B cell (primary cell): ENCODE measurements around the gene CLVS2. TPM values are rescaled to one million over a fixed set of nuclear protein-coding genes. Genes with fewer than 3 reads are reported as not detected.

Experiments used
- ATAC-seq: fragments of 200-7000 bp; cut with Tn5 transposase; one replicate; pipeline ENCODE4 v1.10.0; 2021; ENCODE audit warnings: low read depth, mild to moderate bottlenecking, moderate number of reproducible peaks, moderate library complexity
- CTCF ChIA-PET: fragments of 350-600 bp; sonication (Branson Sonifier 250); formaldehyde crosslinking; loops from one replicate; lab custom pipeline; 2021; ENCODE audit warnings: antibody characterized with exemption, inconsistent platforms; lab: Charles Lee
- POLR2A ChIA-PET: fragments of 350-600 bp; sonication (Branson Sonifier 250); formaldehyde crosslinking; loops from one replicate; lab custom pipeline; 2021; ENCODE audit warnings: antibody characterized with exemption; lab: Charles Lee
- DNase-seq: peaks from one replicate; pipeline ENCODE4 v3.0.0; 2013
- H2AFZ ChIP-seq: 2 replicates; pipeline ENCODE4 v1.6.1; 2012; ENCODE audit warnings: mild to moderate bottlenecking, low read depth, low read length; ENCODE audit not compliant: insufficient read depth, poor library complexity, severe bottlenecking
- H3K27ac ChIP-seq, 2 donors: 1 replicate in 1 of 2; 2 replicates in 1 of 2; pipeline ENCODE4 v1.5.1; 2012 to 2013; ENCODE audit warnings: low read length in 2 of 2, mild to moderate bottlenecking in 2 of 2, moderate library complexity in 1 of 2
- H3K27me3 ChIP-seq, 4 experiments: fragments of 200-600 bp in 1 of 4; sonication (generic) in 1 of 4; replicated peaks in 1 of 4; 1 replicate in 2 of 4; 2 replicates in 2 of 4; pipeline versions ENCODE4 v1.6.1 to v1.7.0; 2013 to 2016; ENCODE audit warnings: low read length in 3 of 4, mild to moderate bottlenecking in 2 of 4, mixed read lengths in 1 of 4, moderate library complexity in 1 of 4; ENCODE audit not compliant: insufficient read depth in 4 of 4, control insufficient read depth in 3 of 4; ENCODE audit errors: control extremely low read depth in 1 of 4
- H3K36me3 ChIP-seq, 2 experiments: replicated peaks in 1 of 2; 1 replicate in 1 of 2; 2 replicates in 1 of 2; pipeline versions ENCODE4 v1.6.1 to v1.7.1; 2013; ENCODE audit warnings: low read length in 1 of 2; ENCODE audit not compliant: insufficient read depth in 2 of 2, control insufficient read depth in 1 of 2; ENCODE audit errors: control extremely low read depth in 1 of 2, extremely low read depth in 1 of 2
- H3K4me1 ChIP-seq, 2 donors: fragments of 200-600 bp in 1 of 2; sonication (generic) in 1 of 2; 1 replicate in 1 of 2; 2 replicates in 1 of 2; pipeline versions ENCODE4 v1.5.1 to v1.6.1; 2013 to 2017; ENCODE audit warnings: low read length in 2 of 2; ENCODE audit not compliant: control insufficient read depth in 2 of 2, insufficient read depth in 2 of 2
- H3K4me2 ChIP-seq: replicated peaks from 2 replicates; pipeline ENCODE3; 2012; ENCODE audit warnings: mild to moderate bottlenecking, low read depth, low read length; ENCODE audit not compliant: poor library complexity, severe bottlenecking
- H3K4me3 ChIP-seq, 5 experiments: fragments of 200-600 bp in 1 of 5; sonication (generic) in 1 of 5; 1 replicate in 3 of 5; 2 replicates in 2 of 5; pipeline versions ENCODE4 v1.5.1 to v1.7.0; 2011 to 2016; ENCODE audit warnings: low read length in 4 of 5, mild to moderate bottlenecking in 4 of 5, low read depth in 2 of 5, control low read depth in 1 of 5, moderate library complexity in 1 of 5; ENCODE audit not compliant: insufficient read depth in 1 of 5; ENCODE audit errors: control extremely low read depth in 1 of 5, extremely low read depth in 1 of 5
- H3K79me2 ChIP-seq: fragments of 200-600 bp; sonication (generic); one replicate; pipeline ENCODE4 v1.6.0; 2016; ENCODE audit warnings: low read length; ENCODE audit not compliant: control insufficient read depth, insufficient read depth
- H3K9ac ChIP-seq: fragments of 200-600 bp; sonication (generic); 2 replicates; pipeline ENCODE4 v1.6.1; 2017; ENCODE audit warnings: mild to moderate bottlenecking, low read length, moderate library complexity
- H3K9me3 ChIP-seq, 3 donors: one replicate each; pipeline versions ENCODE4 v1.6.1 to v1.7.1; 2013; ENCODE audit warnings: low read length in 2 of 3; ENCODE audit not compliant: control insufficient read depth in 2 of 3, insufficient read depth in 1 of 3; ENCODE audit errors: control extremely low read depth in 1 of 3
- H4K20me1 ChIP-seq: 2 replicates; pipeline ENCODE4 v1.6.0; 2012; ENCODE audit warnings: mild to moderate bottlenecking, low read length; ENCODE audit not compliant: insufficient read depth, control insufficient read depth, poor library complexity, severe bottlenecking
- H3K27ac Mint-ChIP-seq: one replicate; pipeline ENCODE4 v1.8.0; 2021; ENCODE audit warnings: mixed read lengths
- H3K27me3 Mint-ChIP-seq: one replicate; pipeline ENCODE4 v1.8.0; 2021; ENCODE audit warnings: mixed read lengths
- H3K4me1 Mint-ChIP-seq: one replicate; pipeline ENCODE4 v1.8.0; 2021; ENCODE audit warnings: mixed read lengths
- H3K4me3 Mint-ChIP-seq: one replicate; pipeline ENCODE4 v1.8.0; 2021; ENCODE audit warnings: mixed read lengths
- H3K9me3 Mint-ChIP-seq: one replicate; pipeline ENCODE4 v1.8.0; 2022; ENCODE audit warnings: mixed read lengths; ENCODE audit not compliant: insufficient read depth
- EZH2 ChIP-seq: IDR thresholded peaks from 2 replicates; pipeline ENCODE4 v1.6.1; 2012; ENCODE audit warnings: borderline replicate concordance, low read depth, mild to moderate bottlenecking, moderate library complexity, low read length; ENCODE audit not compliant: insufficient read depth, poor library complexity, severe bottlenecking
- WGBS: methylation state at CpG from one replicate; pipeline ENCODE4 v1.1.5; 2013; ENCODE audit warnings: missing lambda C conversion rate; ENCODE audit not compliant: insufficient coverage; 5-methylcytosine and 5-hydroxymethylcytosine counted together
- intact Hi-C: fragments of 100-400 bp; cut with micrococcal nuclease; formaldehyde crosslinking; loops from one replicate; pipeline ENCODE4 v1.10.0; 2022
- polyA plus RNA-seq: library from polyadenylated mRNA; depleted of rRNA; stranded (reverse); fragments of >200 nt; gene quantifications from 2 replicates; pipeline ENCODE4 v1.2.3, GENCODE V29; 2012
- total RNA-seq, 2 donors: library from RNA; stranded (reverse); fragments of 120-200 nt in 1 of 2; gene quantifications; 1 replicate in 1 of 2; 2 replicates in 1 of 2; pipeline versions ENCODE4 v1.2.3 to v1.2.4, GENCODE V29; 2013 to 2022
- TF ChIP-seq, protein P1 (sequence below): fragments of 200-600 bp; IDR thresholded peaks from one replicate; pipeline ENCODE4 v1.8.0; 2022; ENCODE audit warnings: antibody characterized with exemption, mild to moderate bottlenecking

The CLVS2 gene
- total and polyA plus RNA-seq, 2 donors (not counting 1 experiment from before 2014, with no cell fraction given), result not detected

DNA sequence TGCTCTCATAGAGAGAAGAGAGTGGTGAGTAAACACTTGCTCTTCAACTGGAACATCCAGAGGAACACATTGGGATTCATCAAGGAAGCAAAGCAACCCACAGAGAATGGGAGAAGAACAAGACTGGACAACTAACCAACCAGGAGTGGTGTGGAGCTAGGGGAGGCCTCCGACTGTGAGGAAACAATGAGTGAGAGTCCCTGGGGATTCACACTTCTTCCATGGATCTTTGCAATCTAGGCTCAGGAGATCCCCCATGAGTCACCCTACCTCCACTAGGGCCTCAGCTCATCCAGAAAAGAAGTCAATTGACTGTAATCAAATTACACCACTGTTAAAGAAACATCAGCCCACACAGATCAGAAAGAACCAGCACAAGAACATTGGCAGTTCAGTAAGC lies 42.3 kb upstream of the CLVS2 start:
- Histone ChIP-seq H4K20me1 (no peaks in the 10 kb centered on the region), H2AFZ (no peak overlapping the region), H3K4me1 (no peaks in the 10 kb centered on the region), H3K36me3 (no peaks in the 10 kb centered on the region), H3K27me3 (no peaks in the 10 kb centered on the region), H3K27ac (no peak overlapping the region), H3K4me3 (no peak overlapping the region), H3K79me2 (no peaks in the 10 kb centered on the region), H3K9me3 (peaks cover 0 to 7% (median 0%) of the 10 kb centered on the region in 3 donors), H3K4me2 (no peak overlapping the region), H3K9ac (no peak overlapping the region)
- TF ChIP-seq EZH2, result no peak
- TF ChIP-seq, protein P1, sequence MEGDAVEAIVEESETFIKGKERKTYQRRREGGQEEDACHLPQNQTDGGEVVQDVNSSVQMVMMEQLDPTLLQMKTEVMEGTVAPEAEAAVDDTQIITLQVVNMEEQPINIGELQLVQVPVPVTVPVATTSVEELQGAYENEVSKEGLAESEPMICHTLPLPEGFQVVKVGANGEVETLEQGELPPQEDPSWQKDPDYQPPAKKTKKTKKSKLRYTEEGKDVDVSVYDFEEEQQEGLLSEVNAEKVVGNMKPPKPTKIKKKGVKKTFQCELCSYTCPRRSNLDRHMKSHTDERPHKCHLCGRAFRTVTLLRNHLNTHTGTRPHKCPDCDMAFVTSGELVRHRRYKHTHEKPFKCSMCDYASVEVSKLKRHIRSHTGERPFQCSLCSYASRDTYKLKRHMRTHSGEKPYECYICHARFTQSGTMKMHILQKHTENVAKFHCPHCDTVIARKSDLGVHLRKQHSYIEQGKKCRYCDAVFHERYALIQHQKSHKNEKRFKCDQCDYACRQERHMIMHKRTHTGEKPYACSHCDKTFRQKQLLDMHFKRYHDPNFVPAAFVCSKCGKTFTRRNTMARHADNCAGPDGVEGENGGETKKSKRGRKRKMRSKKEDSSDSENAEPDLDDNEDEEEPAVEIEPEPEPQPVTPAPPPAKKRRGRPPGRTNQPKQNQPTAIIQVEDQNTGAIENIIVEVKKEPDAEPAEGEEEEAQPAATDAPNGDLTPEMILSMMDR, result no peak
- ATAC-seq (no peak), DNase-seq (no peak)
- no CpG with 5 or more reads among the region's 1 CpG for WGBS
- no peaks in the 10 kb centered on the region for H3K4me1 Mint-ChIP-seq
- POLR2A ChIA-PET, result no interaction called here
- CTCF ChIA-PET, result no interaction called here
- H3K4me3 Mint-ChIP-seq, result no peak overlapping the region
- H3K27ac Mint-ChIP-seq, result no peak overlapping the region
- peaks cover 13% of the 10 kb centered on the region for H3K9me3 Mint-ChIP-seq
- no peaks in the 10 kb centered on the region for H3K27me3 Mint-ChIP-seq
- intact Hi-C loops, result no loop called here

DNA sequence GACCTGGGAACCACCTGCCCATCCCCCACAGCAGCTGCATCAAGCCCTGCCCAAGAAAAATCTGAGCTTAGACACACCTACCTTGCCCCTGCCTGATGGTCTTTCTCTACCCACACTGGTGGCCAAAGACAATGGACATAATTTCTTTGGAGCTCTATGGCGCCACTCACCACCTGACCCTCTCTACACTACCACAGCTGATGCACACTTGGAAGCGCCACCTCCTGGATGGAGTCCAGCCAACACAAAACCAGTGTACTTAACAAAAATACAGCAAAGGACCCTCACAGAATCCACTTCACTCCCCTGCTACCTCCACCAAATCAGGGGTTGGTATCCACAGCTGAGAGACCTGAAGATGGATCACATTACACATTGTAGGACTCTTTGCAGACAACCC lies 39.7 kb upstream of the CLVS2 start:
- Mint-ChIP-seq H3K27ac (no peak overlapping the region), H3K4me3 (no peak overlapping the region), H3K27me3 (no peaks in the 10 kb centered on the region), H3K9me3 (peaks cover 18% of the 10 kb centered on the region), H3K4me1 (no peaks in the 10 kb centered on the region)
- H3K9ac ChIP-seq, result no peak overlapping the region
- H3K9me3 ChIP-seq, result peaks cover 0 to 7% (median 0%) of the 10 kb centered on the region in 3 donors
- no peak for DNase-seq
- no peaks in the 10 kb centered on the region for H3K79me2 ChIP-seq
- H3K4me2 ChIP-seq, result no peak overlapping the region
- no peak overlapping the region for H3K4me3 ChIP-seq
- no peak overlapping the region for H2AFZ ChIP-seq
- H4K20me1 ChIP-seq, result no peaks in the 10 kb centered on the region
- intact Hi-C loops, result no loop called here
- POLR2A ChIA-PET, result no interaction called here
- no peak for TF ChIP-seq EZH2
- TF ChIP-seq, protein P1, result no peak
- no peaks in the 10 kb centered on the region for H3K4me1 ChIP-seq
- CTCF ChIA-PET, result no interaction called here
- no peak for ATAC-seq
- H3K27me3 ChIP-seq, result no peaks in the 10 kb centered on the region
- H3K27ac ChIP-seq, result no peak overlapping the region
- no peaks in the 10 kb centered on the region for H3K36me3 ChIP-seq
- WGBS, result 95% methylated on average over 2 of the region's 2 CpGs
